Germinal center (tissue), 1 donor: ENCODE results near the gene HDAC11.
"Not testable (repeated sequence)": the region's sequence is repeated elsewhere in the genome, so short reads cannot be mapped to it uniquely, and the experiment has no call there.

Experiments used
- DNase-seq: peaks from one replicate; pipeline ENCODE4 v3.0.0; 2012; ENCODE audit warnings: mixed read lengths, low spot score

Gene HDAC11

DNA sequence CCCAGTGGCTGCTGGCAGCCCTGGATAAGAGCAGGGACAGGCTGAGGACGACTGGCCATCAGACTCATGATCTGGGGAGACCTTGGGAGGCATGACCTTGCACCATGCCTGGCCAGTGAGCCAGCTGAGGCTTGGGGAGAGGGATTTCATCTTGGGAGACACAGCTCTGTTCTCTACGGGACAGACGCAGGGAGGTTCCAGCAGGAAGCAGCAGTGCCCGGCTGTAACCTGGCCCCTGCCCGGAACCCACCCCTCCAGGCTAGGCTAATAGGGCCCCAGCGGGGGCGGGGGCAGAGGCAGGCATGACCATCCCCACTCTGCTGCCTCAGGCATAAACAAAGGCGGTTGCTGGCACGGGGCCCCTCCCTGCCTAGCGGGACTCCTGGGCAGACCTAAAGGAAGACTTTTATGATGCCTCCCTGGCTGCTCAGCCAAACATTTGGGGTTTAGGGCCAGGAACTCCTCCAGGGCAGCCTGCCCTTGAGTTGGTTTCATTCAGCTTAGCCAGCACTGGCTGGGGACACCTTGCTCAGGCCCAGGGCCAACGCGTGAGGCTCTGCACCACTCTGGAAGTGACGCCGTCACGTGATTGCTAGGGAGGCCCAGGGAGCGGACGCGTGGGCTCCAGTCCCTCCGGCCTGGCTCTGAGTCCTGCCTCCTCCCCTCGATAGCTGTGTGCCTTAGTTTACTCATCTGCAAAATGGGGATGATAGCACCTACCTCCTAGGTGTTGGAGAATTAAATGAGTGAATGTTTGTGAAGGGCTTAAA lies 27.6 kb downstream of the HDAC11 start:
- DNase-seq: no peak

DNA sequence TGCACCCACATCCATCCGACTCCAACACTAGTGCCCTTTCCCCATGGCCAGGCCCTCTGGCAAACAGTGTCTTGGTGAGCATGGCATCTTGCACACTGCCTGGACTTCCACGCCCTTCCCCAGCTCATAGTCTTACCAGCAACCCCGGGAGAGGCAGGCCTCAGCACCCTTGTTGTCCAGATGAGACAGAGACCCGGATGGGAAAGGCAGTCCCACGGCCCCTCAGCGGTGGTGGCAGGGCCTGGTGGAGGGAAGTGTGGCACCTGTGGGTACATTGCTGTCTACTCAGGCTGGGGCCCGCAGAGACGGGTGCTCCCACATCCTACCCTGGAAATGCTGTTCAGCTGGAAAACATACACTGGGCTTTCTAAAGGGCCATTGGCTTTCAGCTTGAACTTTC lies 28.4 kb downstream of the HDAC11 start:
- no peak for DNase-seq

DNA sequence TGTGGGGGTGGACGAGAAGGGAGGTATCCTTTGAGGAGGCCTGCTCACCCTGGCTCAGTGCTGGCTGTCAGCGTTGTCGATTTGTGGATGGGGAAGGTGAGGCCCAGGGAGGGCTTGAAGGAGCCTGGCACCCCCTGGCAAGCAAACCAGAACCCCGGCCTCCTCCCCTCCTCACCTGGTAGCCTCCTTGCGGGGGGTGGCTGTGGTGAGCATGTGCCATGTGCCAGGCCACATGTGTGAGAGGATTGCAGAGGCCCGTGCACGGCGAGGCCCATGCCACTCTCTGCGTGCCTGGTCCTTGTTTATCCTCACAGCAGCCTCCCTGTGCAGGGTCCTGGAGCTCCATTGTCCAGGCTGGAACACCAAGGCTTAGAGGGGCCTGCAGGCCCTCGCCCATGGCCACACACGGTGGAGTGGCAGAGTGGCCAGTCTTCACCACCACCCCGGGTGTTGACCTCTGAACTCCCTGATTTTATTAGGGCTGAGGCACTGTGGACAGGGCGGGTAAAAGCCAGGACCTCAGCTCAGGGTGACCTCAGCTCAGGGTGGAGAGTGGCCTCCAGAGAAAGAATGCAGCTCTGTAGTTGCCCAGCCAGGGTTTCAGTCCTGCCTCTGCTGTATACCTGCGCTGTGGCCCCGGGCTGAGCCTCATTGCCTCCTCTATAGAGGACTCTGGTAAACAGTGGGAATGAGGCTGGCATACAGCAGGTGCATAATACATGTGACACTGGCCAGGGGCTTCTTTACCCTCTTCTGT lies 29.1 kb downstream of the HDAC11 start:
- no peak for DNase-seq

DNA sequence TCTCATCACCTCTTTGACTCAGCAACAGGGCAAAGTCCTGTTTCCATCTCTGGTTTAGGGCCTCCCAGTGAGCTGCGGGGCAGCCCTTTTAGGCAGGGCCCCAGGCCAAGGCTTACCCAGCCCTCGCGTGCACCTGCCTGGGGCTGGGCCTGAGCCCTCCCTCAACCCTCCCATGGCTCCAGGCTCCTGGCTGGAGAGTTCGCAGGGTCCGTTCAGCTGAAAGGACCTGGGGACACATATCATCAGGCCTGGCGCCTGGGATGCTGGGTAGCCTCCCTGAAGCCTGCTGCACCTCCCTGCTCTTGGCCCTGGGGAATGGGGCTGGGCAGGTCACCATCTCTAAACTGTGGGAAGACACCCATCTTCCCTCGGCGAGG lies 29.7 kb downstream of the HDAC11 start:
- DNase-seq: no peak

GRCh38 chr3:13512451-13512850 lies 32.3 kb downstream of the HDAC11 start:
- no peak for DNase-seq

- DNase-seq: no peak
These were observed 33.2 kb downstream of the HDAC11 start for GRCh38 chr3:13513051-13513912.

DNA sequence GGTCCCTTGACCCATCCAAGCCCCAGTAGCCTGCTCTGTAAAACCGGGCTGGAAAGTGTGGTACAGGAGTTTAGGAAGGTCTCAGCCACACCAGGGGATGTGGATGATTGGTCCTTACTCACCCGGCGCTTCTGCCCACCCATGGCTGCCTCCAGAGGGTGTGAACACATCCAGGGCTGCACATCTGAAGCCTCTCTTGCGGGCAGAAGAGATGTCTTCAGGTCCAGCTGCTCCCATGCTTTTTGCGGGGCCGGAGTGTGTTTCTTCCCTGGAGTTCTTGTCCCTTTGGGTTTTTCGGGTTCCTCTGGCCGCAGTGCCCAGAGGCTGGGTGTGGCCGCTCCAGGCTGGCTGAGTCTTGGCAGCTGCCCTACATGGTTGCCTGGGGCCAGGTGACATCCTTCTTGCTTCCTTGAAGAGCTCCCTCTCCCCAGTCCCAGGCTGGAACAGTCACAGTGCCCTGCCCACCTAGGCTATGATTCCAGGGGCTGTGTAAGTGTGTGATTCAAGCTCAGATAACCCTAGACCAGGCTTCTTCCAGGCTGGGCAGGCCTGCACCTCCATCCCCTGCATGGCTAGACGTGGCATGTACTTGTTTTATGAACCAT lies 33.9 kb downstream of the HDAC11 start:
- DNase-seq: no peak

- no peak for DNase-seq
These were observed 34.7 kb downstream of the HDAC11 start for GRCh38 chr3:13514639-13515435.

DNA sequence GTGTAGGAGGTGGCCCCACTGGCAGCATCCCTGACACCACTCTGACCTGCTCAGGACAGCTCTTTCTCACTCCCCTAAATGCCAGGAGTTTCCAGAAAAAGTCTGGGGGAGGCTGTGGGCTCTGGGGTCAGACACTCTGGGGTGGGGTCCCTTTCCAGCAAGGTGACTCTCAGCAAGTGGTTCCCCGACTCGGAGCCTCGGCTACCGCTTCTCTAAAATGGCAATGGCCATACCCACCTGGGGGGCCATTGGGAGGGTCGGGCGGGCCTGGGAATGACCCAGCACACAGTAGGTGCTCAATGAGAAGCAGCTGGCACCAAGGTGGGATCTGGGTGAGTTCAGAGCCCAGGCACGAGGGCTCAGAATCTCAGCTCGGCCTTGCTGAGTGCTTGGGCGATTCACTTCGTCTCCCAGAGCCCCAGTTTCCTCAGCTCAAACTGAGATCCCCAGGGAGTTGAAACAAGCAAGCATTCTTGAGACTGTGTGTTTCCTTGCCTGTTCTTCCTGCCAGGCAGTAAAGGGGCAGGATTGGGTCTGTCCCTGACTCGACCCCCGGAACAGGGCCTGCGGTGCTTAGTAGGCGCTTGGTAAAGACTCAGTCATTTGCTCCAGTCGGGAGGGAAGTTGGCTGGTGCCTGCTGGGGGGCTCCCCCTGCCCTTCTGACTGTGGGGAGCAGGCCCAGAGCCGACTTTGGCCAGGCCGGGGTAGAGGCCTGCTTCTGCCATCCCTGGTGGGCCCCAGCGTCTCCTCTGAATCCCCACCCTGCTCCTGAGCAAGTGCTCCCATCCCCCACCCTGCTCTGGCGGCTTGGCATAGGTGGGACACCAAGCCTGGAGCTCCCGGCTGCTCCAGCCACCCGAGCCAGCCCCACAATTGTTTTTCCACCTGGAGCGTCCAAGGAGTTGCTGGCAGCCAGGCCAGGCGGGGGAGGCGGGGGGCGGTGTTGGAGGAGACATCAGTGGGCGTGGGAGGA lies 36.0 kb downstream of the HDAC11 start:
- DNase-seq: no peak

DNA sequence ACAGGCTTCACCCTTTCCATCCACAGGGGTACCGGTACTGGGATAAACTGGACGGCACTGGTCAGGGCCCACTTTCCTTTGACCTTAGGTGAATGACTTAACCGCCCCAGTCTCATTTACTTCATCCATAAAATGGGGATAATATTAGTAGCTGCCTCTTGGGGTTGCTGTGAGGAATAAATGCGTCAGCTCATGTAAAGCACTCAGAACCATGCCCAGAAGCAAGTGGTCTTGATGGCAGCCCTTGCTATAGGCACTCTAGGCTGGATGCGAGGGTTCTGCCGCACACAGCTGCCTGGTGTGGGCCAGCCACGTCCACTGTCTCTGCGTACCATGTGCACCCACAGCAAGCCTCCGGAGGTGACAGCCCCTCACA lies 36.6 kb downstream of the HDAC11 start:
- DNase-seq: no peak

- no peak for DNase-seq
These were observed 37.3 kb downstream of the HDAC11 start for GRCh38 chr3:13517253-13517977.

GRCh38 chr3:13518516-13518953 lies 38.4 kb downstream of the HDAC11 start:
- no peak for DNase-seq

DNA sequence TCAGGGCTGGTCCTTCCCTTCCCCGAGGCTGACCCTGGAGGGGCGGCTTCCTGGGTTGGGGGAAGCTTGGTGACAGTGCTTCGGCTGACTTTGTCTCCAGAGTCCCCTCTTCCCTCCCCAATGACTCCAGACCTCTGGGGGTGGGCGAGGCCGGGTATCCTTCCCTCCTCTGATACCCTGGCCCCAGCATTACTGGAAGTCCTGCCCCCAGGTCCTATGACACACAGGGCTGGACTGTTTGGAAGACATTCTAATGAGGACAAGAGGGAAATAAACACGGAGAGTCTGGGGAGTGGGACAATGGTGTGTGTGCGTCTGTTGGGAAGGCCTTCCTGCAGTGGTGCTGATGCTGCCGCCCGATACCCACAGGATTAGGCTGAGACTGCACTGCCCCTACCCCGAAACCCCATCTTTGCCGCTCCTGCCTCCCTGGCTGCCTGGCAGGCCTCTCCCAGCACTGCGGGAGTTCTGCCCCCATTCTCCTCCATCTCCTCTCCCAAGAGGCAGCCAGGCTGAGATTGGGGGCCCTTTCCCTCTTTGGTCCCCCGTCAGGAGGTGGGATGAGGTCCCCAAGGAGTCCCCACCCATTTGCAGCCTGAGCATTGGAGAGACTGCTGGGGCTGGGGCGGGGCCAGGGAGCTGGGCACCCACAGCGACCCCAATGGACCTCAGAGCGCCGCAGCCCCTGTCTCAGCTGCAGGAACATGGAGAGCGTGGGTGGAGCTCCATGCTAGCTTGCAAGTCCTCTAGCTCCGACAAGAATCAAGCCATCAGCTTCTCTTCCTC lies 39.1 kb downstream of the HDAC11 start:
- no peak for DNase-seq

DNA sequence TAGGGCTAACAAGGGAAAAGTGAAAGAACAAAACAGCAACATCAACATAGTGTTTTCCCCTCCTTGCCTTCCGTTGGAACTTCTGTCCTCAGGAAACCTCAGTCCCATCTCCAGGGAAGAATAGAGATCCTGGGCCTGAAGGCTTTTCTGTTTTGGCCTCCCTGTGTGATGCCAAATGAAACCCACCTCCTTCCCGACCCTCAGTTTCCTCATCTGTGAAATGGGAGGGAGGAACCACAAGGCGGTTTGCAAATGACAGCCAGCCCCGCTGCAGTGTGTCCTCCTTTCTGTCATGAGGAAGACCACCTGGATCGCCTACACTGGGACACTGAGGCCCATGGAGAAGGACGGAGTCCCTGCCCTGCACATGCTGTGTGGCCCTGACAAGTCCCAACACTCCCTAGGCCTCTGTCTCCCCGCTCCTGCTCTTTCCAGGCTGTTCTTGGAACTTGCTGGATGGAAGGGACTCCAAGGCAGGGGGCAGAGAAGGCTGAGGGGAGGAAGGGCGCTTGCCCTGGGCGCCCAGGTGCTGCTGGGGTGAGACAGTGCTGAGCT lies 40.3 kb downstream of the HDAC11 start:
- no peak for DNase-seq

DNA sequence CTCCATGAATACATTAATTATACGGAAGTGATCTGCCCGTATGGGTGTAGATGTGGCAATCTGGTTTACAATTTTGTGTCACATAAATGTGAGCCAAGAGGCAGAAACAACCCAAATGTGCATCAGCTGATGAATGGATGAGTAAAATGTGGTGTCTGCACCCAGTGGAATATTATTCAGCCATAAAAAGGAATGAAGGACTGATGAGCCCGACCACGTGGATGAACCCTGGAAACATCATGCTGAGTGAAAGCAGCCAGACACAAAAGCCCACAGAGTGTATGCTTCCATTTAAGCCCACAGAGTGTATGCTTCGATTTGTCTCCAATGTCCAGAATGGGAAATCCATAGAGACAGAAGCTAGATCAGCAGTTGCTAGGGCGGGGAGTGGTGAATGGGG lies 41.2 kb downstream of the HDAC11 start:
- no peak for DNase-seq

GRCh38 chr3:13521749-13522148 lies 41.6 kb downstream of the HDAC11 start:
- DNase-seq: not testable (repeated sequence)

- DNase-seq: no peak
These were observed 42.1 kb downstream of the HDAC11 start for GRCh38 chr3:13522236-13522635.

DNA sequence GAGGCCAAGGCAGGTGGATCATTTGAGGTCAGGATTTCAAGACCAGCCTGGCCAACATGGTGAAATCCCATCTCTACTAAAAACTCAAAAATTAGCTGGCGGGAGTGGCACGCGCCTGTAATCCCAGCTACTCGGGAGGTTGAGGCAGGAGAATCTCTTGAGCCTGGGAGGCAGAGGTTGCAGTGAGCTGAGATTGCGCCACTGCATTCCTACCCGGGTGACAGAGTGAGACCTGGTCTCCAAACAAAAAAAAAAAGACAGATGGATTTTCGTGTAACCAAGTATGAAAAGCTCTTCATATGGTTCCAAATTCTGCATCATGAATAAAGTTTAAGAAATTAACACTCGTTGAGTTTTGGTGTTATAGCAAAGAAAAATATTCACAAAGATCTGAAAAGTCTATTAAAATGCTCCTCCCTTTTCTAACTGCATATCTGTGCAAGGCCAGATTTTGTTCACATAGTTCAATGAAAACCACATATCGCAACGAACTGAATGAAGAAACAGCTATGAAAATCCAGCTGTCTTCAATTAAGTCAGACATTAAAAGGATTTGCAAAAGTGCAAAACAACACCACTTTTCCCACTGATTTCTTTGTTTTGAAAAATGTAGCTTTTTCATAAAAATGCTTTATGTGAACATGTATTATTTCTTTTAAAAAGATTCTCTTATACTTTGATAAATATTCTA lies 45.0 kb downstream of the HDAC11 start:
- no peak for DNase-seq
